Type B pancreatic cell (in vitro differentiated cells): ENCODE data around the gene KRT72. TPM values are rescaled to one million over a fixed set of nuclear protein-coding genes. Genes with fewer than 3 reads are reported as not detected.

ENCODE experiments used
- DNase-seq: peaks from one replicate; pipeline ENCODE4 v3.0.0; 2021; ENCODE audit warnings: mixed read lengths; ENCODE audit not compliant: unreplicated experiment; ENCODE audit errors: extremely low spot score
- H3K27ac Mint-ChIP-seq: 2 replicates; pipeline ENCODE4 v1.8.0; 2021; ENCODE audit warnings: mild to moderate bottlenecking, mixed read lengths
- H3K27me3 Mint-ChIP-seq: 2 replicates; pipeline ENCODE4 v1.8.0; 2021; ENCODE audit warnings: mixed read lengths
- H3K36me3 Mint-ChIP-seq: 2 replicates; pipeline ENCODE4 v1.8.0; 2021; ENCODE audit warnings: mixed read lengths
- H3K4me1 Mint-ChIP-seq: one replicate; pipeline ENCODE4 v1.8.0; 2021; ENCODE audit warnings: mixed read lengths; ENCODE audit not compliant: unreplicated experiment
- H3K4me3 Mint-ChIP-seq: 2 replicates; pipeline ENCODE4 v1.8.0; 2021; ENCODE audit warnings: mild to moderate bottlenecking, mixed read lengths
- H3K9me3 Mint-ChIP-seq: 2 replicates; pipeline ENCODE4 v1.8.0; 2021; ENCODE audit warnings: mixed read lengths
- CTCF ChIP-seq: fragments of 200-600 bp; sonication (generic); conservative IDR thresholded peaks from 2 replicates; pipeline ENCODE4 v1.5.0; 2021; ENCODE audit warnings: antibody characterized with exemption, mild to moderate bottlenecking
- total RNA-seq: library from RNA; stranded (reverse); gene quantifications from 2 replicates; pipeline ENCODE4 v1.2.1, GENCODE V29; 2021; ENCODE audit warnings: low replicate concordance

KRT72 gene
- total RNA-seq, 1 donor from 2014 or later: 0.48 TPM

- H3K27me3 Mint-ChIP-seq: peaks cover 34% of the 10 kb centered on the region
Observed at GRCh38 chr12:52552055-52552454, 49.2 kb downstream of the KRT72 start.

GRCh38 chr12:52551216-52551865 lies 49.9 kb downstream of the KRT72 start:
- DNase-seq: no peak
- Mint-ChIP-seq H3K4me3 (no peak overlapping the region), H3K9me3 (no peaks in the 10 kb centered on the region), H3K27ac (peak overlapping the region; percentile 3), H3K27me3 (peaks cover 38% of the 10 kb centered on the region), H3K36me3 (no peaks in the 10 kb centered on the region), H3K4me1 (no peaks in the 10 kb centered on the region)
- no peak for TF ChIP-seq CTCF

More at GRCh38 chr12:52552055-52552454, 49.2 kb downstream of the KRT72 start:
- DNase-seq: no peak
- H3K4me3 Mint-ChIP-seq: no peak overlapping the region
- no peak for TF ChIP-seq CTCF
- H3K4me1 Mint-ChIP-seq: no peaks in the 10 kb centered on the region
- H3K9me3 Mint-ChIP-seq: no peaks in the 10 kb centered on the region
- H3K36me3 Mint-ChIP-seq: no peaks in the 10 kb centered on the region
- no peak overlapping the region for H3K27ac Mint-ChIP-seq

GRCh38 chr12:52546126-52546525 lies 55.1 kb downstream of the KRT72 start:
- no peaks in the 10 kb centered on the region for H3K36me3 Mint-ChIP-seq
- TF ChIP-seq CTCF: no peak
- H3K4me3 Mint-ChIP-seq: no peak overlapping the region
- H3K9me3 Mint-ChIP-seq: no peaks in the 10 kb centered on the region
- peaks cover 21% of the 10 kb centered on the region for H3K27me3 Mint-ChIP-seq
- no peak overlapping the region for H3K27ac Mint-ChIP-seq
- DNase-seq: no peak
- H3K4me1 Mint-ChIP-seq: no peaks in the 10 kb centered on the region

- TF ChIP-seq CTCF: no peak
- peaks cover 17% of the 10 kb centered on the region for H3K27me3 Mint-ChIP-seq
- H3K27ac Mint-ChIP-seq: no peak overlapping the region
- H3K4me1 Mint-ChIP-seq: peaks cover 3% of the 10 kb centered on the region
- H3K36me3 Mint-ChIP-seq: no peaks in the 10 kb centered on the region
- DNase-seq: no peak
- no peaks in the 10 kb centered on the region for H3K9me3 Mint-ChIP-seq
- H3K4me3 Mint-ChIP-seq: no peak overlapping the region
Observed at GRCh38 chr12:52543985-52544883, 57.0 kb downstream of the KRT72 start.

GRCh38 chr12:52542785-52543318 lies 58.4 kb downstream of the KRT72 start:
- H3K4me3 Mint-ChIP-seq: no peak overlapping the region
- DNase-seq: no peak
- no peak for TF ChIP-seq CTCF
- H3K27me3 Mint-ChIP-seq: peaks cover 17% of the 10 kb centered on the region
- no peaks in the 10 kb centered on the region for H3K36me3 Mint-ChIP-seq
- no peak overlapping the region for H3K27ac Mint-ChIP-seq
- H3K9me3 Mint-ChIP-seq: no peaks in the 10 kb centered on the region
- H3K4me1 Mint-ChIP-seq: peaks cover 10% of the 10 kb centered on the region
